ENCODE results near the gene BANF2.

BANF2 gene

GRCh38 chr20:17735959-17736621, 36.3 kb downstream of the BANF2 start:
- no peak for DNase-seq

DNA sequence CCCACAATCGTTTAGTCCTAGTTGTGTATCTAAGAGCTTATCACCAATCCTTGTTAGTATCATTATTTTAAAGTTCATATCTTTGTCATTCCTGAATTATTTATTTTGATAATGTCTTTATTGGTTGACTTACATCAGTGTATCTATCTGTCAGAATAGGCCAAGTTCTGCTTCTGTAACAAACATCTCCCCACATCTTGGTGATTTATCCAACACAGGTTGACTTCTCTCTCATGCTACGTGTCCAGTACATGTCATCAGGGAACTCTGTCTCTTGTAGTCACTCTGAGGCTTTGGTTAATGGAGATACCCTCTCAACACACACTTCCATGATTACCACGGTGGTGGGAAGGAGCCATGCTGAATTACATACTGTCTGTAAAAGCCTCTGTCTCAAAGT, 38.4 kb downstream of the BANF2 start:
- DNase-seq = no peak

DNA sequence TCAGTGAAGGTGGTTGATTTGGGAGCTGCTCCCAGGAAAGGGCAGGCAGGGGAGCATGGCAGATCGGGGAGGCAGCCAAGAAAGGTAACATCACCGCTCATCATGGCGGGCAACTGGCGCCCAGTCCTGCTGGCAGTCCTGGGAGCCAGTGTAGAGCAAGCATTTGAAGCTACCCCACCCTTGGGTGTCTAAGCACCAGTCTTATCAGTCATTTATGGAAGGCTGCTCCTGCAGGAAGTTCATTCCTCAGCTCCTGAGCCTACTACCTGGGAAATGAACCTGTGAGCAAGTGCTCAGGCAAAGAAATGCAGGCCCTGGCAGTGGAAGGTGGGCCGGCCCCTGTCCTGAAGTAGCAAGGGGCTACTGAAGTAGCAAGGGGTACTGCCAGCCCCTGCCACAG, 41.5 kb downstream of the BANF2 start:
- no peak for DNase-seq

- no peak for DNase-seq
Observed at GRCh38 chr20:17742731-17743130, 43.0 kb downstream of the BANF2 start.

GRCh38 chr20:17743677-17744076, 43.9 kb downstream of the BANF2 start:
- no peak for DNase-seq

DNA sequence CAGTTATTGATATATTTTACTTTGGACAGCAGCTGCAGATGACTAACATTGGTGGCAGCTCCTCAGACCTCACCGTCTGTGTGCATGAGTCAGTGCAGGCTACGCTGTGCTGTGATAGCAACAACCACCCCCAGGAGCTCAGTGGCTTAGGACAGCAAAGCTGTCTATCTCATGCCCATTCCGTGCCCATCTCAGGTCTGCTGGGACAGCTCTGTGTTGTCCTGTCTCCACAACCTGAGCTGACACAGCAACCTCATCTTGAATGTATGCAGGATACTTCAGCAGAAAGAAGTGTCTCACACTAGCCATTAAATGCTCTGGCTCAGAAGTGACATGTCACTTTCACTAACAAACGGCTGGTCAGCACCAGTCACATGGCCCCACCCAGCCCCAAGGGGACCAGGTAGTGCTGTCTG, 47.7 kb downstream of the BANF2 start:
- no peak for DNase-seq

DNA sequence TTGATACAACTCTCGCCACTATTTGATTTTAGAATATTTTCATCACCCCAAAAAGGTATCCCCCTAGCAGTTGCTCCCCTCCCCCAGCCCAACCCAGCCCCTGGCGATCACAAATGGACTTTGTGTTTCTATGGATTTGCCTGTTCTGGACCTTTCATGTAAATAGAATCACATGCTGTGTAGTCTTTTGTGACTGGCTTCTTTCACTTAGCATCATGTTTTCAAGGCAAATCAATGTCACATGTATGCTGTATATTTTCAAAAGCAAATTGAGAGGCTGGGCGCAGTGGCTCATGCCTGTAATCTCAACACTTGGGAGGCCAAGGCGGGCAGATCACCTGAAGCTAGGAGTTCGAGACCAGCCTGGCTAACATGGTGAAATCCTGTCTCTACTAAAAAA, 48.5 kb downstream of the BANF2 start:
- no peak for DNase-seq

DNA sequence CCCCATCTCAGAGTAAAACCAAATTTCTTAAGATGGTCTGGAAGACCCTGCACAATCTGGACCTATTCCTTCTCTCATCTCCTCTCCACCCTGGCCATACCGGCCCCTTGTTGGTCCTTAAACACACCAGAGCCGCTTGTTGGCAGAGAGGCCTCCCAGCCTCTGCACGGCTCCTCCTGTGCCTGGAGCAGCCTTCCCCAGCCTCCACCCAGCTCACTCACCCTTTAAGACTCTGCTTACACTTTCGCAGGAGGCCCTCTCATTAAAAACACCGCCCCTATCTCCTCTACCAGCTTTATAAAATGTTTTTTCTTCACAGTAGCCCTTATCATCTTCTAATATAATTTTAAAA, 49.8 kb downstream of the BANF2 start:
- DNase-seq = no peak

GRCh38 chr20:17749978-17750721, 50.4 kb downstream of the BANF2 start:
- DNase-seq = no peak

DNA sequence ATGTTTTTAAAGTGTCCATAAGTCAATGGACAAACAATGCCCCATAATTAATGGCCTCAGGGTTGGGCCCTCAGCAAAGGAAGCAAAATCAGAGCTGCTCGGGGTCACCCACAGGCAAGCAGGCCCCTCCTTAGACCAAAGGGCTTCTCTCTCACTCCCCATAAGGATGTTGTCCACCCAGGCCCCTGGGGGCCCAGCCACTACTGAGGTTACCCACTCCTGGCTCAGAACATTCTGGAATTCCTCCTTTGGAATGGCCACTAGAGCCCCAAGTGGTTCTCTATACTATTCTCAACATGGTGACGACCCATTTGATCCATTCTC, 50.9 kb downstream of the BANF2 start:
- no peak for DNase-seq

DNA sequence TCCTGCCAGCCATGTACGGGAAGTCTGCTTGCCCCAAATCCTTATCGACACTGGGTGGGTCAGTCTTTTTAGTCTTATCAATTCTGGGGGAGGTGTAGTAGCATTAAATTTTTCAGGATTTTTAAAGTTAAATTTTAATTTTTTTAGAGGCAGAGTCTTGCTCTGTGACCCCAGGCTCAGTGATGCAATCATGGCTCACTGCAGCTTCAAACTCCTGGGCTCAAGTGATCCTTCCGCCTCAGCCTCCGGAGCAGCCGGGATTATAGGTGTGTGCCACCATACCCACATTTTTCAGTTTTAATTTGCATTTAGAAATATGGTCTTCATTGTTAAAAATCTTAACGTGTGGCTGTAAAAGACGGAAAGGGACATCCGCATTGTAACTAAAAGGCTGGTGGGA, 51.9 kb downstream of the BANF2 start:
- DNase-seq = no peak

- no peak for DNase-seq
Observed at GRCh38 chr20:17752459-17752858, 52.7 kb downstream of the BANF2 start.

DNA sequence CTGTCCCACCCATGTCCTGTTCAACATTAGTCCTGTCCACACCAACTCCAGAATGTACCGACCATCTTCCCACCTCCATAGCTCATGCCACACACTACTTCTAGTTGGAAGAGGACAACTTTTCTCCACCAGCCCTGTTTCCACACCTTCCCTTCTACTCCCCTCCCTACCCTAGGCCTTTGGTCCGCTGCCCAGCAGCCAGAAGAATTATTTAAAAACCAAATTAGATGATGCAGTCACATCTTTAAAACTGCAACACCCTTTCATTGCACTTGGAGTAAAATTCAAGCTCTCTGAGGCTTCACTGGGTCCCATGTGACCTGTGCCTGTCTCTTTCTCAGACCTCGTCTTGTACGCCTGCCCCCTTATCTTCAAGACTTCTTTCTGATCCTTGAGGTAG, 53.8 kb downstream of the BANF2 start:
- DNase-seq = no peak

DNA sequence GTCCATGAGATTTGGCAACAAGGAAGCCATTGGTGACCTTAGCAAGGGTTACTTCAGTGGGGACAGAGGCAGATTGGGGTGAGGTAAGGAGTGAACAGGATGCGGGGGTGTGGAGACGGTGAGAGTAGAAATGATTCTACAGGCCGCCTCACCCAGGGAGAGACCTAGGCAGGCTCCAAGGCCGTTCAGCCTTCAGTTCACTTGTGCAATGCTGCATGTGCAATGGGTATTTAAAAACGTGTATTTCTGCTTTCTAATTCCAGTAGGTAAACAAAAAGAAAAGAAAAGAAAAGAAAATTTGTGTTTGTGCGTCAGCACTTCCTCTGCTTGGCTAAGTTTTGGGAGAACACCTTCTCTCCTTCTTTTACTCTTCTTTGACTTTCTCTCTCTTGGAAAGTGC, 56.8 kb downstream of the BANF2 start:
- DNase-seq = no peak

GRCh38 chr20:17757496-17757895, 57.7 kb downstream of the BANF2 start:
- DNase-seq = no peak

DNA sequence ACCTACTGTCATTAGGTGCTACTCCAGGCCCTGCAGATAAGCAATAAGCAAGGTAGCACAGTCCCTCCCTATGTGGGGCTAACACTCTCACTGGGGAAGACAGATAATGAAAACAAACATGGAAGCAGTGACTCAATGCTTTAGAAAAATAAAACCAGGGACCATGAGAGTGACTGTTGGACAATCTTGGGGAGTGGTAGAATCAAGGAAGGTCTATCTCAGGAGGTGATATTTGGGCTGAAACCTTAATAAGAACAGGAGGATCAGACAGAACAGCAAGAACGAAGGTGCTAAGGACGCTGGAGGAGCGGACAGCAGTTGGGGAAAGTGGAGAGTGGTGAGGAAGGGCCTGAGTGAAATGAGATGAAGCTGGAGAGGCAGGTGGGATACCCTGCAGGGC, 58.2 kb downstream of the BANF2 start:
- DNase-seq = no peak

DNA sequence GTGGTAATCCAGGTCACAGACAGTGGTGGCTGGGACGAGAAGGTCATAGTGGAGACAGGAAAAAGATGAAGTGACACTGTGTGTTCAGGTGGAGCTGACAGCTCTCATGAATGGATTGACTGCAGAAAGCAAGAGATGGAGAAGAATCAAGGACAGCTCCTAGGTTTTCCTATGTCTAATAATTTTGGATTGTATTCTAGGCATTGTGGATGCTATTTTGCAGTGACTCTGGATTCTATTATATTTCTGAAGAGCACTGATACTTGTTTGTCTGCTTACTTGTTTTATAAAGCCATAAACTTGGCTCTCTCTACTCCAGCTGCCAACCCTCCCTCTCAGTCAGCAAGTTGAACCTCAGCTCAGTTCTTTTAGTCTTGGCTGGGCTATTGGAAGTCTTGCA, 58.7 kb downstream of the BANF2 start:
- DNase-seq = no peak

DNA sequence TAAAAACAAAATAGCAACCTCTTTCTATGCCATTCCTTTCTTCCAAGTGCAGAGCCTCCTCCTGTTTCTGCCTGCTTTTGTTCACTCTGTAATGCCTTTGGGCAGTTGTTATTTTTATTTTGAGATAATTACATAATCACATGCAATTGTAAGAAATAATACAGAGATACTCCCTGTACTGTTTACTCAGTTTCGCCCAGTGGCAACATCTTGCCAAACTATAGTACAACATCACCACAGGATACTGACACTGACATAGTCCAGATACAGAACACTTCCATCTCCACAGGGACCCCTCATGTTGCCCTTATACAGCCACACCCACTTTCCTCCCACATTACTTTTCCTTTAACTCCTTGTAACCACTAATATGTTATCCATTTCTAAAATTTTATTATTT, 59.7 kb downstream of the BANF2 start:
- no peak for DNase-seq

- DNase-seq = no peak
Observed at GRCh38 chr20:17761604-17762003, 61.8 kb downstream of the BANF2 start.

DNA sequence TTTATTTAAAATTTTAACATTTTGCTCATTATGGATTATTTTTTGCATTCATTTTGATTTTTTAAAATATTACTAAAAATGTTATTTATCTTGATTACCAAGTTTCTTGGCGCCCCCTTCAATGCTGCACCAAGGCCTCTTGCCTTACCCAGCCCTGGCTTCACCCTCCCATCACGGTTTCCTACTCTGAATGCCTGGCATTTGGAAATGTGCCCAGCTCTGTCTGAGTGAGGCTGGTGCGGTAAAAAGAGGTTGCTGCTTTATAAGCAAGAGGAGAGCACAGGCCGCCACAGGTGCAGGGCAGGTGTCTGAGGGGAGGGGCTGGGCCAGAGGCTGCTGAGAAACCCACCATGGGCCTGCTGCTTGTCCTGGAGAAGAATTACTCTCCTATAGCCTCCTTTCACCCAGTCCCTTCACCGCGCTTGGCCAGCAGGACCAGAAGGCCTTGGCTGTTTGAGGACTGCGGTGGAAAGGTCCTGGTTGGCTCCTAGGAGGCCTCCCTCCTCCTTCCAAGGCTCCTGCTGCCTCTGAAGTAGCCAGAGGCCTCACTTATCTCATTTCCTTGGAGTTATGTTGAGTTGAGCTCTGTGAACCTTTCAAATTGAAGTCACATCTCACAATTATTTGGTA, 62.6 kb downstream of the BANF2 start:
- DNase-seq = no peak

DNA sequence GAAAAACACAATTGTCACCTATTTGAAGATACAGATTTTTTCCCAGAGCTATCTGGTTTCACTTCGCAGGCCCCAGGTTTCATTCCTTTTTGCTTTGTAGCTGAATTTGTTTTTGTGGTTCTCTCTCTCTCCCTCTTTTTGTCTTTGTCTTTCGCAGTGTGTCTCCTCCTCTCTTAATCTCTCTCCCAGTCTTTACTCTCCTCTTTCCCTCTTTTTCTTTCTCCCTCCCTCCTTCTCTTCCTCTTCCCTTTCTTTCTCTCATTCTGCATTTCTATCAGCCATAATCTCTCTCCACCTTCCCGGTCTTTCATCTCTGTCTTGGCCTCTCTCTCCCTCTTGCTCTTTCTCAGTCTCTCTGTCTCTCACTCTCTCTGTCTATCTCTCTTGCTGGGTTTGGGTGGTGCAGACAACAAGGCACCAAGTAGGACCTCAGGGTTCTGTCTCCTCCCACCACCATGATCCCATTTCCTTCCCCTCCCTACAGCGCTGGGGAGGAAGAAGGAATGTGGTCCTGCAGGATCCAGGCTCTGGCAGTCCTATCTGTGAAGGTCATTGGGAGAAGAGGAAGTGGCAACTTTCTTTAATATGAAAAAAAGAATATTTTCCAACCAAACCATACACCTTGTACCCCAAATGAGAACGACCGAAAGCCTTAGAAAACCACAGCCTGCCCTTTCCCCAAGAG, 63.2 kb downstream of the BANF2 start:
- no peak for DNase-seq

DNA sequence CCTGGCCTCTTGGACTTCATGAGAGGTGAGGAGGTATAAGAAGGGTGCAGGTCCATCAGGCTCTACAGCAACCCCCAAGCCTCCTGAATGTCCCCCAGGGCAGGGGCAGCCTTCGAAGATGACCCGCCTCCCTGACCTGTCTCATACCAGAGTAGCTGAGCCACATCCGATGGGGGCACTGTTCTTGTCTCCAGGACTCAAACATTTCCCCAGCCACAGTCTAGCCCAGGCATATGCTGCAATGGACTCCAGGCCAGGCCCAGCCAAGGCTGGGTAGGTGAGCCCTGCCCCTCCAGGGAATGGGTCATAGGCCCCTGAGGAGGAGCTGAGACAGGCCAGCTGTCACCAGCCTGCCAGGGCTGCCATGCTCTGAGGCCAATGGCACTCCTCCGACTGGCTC, 65.3 kb downstream of the BANF2 start:
- DNase-seq = no peak

DNA sequence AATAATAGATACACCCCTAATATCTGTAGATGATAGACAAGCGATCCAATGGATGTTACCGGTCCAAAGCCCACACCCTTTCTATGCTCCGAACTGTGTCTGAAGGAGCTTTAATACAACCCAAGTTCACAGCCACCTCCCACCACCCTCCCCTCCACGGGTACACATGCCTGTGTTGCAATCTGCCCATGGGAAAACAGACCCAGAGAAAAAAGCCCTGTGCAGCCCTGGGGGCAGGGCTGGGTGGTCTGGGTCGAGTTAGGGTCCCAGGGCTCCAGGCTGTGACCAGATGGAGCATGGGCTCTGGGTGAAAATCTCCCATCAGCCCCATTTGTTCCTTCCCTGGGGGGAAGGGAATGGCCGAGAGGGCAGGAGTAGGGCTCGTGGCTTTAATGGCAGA, 65.8 kb downstream of the BANF2 start:
- no peak for DNase-seq

GRCh38 chr20:17766226-17766625, 66.5 kb downstream of the BANF2 start:
- DNase-seq = no peak

Measured in right kidney (tissue), 1 donor.